ENCODE data around the gene RTF2.

GRCh38 chr20:56443654-56444540, 24.5 kb upstream of the RTF2 start:
- TF ChIP-seq YY1 (IDR thresholded peaks at IDR 0.05; ENCODE audit: low read depth) (no peak), EP300 (IDR thresholded peaks at IDR 0.05; ENCODE audit: borderline replicate concordance) (no peak), CREB1 (IDR thresholded peaks at IDR 0.05; ENCODE audit: low read depth) (no peak), TCF12 (IDR thresholded peaks at IDR 0.05; ENCODE audit: low read depth) (no peak), RAD21 (IDR thresholded peaks at IDR 0.05; ENCODE audit: low read depth) (no peak), CEBPB (IDR thresholded peaks at IDR 0.05) (no peak), EGR1 (IDR thresholded peaks at IDR 0.05) (no peak)
- TF ChIP-seq, protein P1, sequence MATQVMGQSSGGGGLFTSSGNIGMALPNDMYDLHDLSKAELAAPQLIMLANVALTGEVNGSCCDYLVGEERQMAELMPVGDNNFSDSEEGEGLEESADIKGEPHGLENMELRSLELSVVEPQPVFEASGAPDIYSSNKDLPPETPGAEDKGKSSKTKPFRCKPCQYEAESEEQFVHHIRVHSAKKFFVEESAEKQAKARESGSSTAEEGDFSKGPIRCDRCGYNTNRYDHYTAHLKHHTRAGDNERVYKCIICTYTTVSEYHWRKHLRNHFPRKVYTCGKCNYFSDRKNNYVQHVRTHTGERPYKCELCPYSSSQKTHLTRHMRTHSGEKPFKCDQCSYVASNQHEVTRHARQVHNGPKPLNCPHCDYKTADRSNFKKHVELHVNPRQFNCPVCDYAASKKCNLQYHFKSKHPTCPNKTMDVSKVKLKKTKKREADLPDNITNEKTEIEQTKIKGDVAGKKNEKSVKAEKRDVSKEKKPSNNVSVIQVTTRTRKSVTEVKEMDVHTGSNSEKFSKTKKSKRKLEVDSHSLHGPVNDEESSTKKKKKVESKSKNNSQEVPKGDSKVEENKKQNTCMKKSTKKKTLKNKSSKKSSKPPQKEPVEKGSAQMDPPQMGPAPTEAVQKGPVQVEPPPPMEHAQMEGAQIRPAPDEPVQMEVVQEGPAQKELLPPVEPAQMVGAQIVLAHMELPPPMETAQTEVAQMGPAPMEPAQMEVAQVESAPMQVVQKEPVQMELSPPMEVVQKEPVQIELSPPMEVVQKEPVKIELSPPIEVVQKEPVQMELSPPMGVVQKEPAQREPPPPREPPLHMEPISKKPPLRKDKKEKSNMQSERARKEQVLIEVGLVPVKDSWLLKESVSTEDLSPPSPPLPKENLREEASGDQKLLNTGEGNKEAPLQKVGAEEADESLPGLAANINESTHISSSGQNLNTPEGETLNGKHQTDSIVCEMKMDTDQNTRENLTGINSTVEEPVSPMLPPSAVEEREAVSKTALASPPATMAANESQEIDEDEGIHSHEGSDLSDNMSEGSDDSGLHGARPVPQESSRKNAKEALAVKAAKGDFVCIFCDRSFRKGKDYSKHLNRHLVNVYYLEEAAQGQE (IDR thresholded peaks at IDR 0.05; ENCODE audit: low read depth), result no peak
- TF ChIP-seq, protein P2, sequence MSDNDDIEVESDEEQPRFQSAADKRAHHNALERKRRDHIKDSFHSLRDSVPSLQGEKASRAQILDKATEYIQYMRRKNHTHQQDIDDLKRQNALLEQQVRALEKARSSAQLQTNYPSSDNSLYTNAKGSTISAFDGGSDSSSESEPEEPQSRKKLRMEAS (IDR thresholded peaks at IDR 0.05), result no peak

Measured in Ishikawa (cell line).